ENCODE data around the gene LPP.

DNA sequence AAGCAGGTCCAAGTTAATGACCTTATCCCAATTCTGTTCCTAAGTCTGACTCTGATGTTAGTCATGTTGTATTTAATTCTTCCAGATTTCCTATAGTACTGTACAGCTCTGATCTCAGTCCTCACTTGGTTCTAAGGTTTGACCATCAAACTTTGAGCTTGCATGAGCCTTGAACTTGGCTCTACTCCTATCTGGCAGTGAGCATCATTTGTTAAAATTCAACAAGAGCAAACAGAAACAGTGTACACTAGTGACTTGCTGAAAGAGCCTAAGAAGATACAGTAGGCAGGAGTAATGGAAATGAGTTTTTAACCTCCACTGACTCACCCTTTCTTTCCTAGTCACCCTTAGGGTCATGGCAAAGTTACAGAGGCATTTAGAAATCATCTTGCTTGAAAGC is 566.7 kb downstream of the LPP start:
- TF ChIP-seq, protein P1, sequence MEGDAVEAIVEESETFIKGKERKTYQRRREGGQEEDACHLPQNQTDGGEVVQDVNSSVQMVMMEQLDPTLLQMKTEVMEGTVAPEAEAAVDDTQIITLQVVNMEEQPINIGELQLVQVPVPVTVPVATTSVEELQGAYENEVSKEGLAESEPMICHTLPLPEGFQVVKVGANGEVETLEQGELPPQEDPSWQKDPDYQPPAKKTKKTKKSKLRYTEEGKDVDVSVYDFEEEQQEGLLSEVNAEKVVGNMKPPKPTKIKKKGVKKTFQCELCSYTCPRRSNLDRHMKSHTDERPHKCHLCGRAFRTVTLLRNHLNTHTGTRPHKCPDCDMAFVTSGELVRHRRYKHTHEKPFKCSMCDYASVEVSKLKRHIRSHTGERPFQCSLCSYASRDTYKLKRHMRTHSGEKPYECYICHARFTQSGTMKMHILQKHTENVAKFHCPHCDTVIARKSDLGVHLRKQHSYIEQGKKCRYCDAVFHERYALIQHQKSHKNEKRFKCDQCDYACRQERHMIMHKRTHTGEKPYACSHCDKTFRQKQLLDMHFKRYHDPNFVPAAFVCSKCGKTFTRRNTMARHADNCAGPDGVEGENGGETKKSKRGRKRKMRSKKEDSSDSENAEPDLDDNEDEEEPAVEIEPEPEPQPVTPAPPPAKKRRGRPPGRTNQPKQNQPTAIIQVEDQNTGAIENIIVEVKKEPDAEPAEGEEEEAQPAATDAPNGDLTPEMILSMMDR (conservative IDR thresholded peaks at IDR 0.05; ENCODE audit: low read depth, low read length): no peak
- TF ChIP-seq FOS (IDR thresholded peaks at IDR 0.05; ENCODE audit: low read depth, low read length): no peak
- TF ChIP-seq POLR2A (IDR thresholded peaks at IDR 0.05; ENCODE audit: low read depth, low read length): no peak
- TF ChIP-seq MAFK (IDR thresholded peaks at IDR 0.05; ENCODE audit: low read depth, low read length): no peak
- no peak for TF ChIP-seq BHLHE40 (IDR thresholded peaks at IDR 0.05; ENCODE audit: low read depth, low read length)
- TF ChIP-seq CHD1 (IDR thresholded peaks at IDR 0.05; ENCODE audit: low read depth, low read length): no peak
- no peak for TF ChIP-seq USF2 (IDR thresholded peaks at IDR 0.05; ENCODE audit: low read depth, low read length)
- TF ChIP-seq MAZ (IDR thresholded peaks at IDR 0.05; ENCODE audit: borderline replicate concordance, low read depth, low read length): no peak
- TF ChIP-seq RAD21 (IDR thresholded peaks at IDR 0.05; ENCODE audit: low read length): no peak
- TF ChIP-seq CEBPB (IDR thresholded peaks at IDR 0.05; ENCODE audit: low read depth, low read length): no peak
- TF ChIP-seq RFX5 (IDR thresholded peaks at IDR 0.05; ENCODE audit: low read depth, low read length): no peak
